PFSK-1 (cell line): ENCODE results near the gene PFKFB2.

Experiments
- POLR2AphosphoS5 ChIP-seq: IDR thresholded peaks from 2 replicates; pipeline ENCODE4 v1.6.1; 2012; ENCODE audit warnings: low read depth, mild to moderate bottlenecking, control low read depth, low read length, moderate library complexity
- SIN3A ChIP-seq: IDR thresholded peaks from 2 replicates; pipeline ENCODE4 v1.6.1; 2012; ENCODE audit warnings: mild to moderate bottlenecking, low read length, moderate library complexity, borderline replicate concordance; ENCODE audit not compliant: insufficient read depth

DNA sequence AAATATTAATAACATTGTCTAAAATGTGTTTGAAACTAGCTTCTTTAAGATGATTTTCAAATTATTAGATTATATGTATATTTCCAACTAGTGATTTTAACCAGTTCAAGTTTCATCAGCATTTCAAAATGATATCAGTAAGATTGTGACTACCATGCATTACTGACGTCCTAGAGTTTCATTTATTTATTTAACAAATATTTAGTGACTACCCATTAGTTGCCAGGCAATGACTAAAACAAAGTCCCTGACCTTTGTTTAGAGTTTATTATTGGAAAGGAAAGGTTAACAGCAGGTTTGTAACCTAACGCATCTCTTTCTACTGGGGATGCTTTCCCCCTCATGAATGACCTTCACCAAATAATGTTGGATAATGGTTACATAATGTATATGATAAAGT, 28.0 kb downstream of the PFKFB2 start:
- no peak for TF ChIP-seq SIN3A
- TF ChIP-seq POLR2AphosphoS5 = no peak
